Transverse colon (tissue), 4 donors: ENCODE results near the gene SGCA.

Experiments
- POLR2A ChIP-seq: fragments of 450-650 bp; IDR thresholded peaks from one replicate; pipeline ENCODE4 v1.6.1; 2016; ENCODE audit warnings: antibody characterized with exemption, mild to moderate bottlenecking, moderate library complexity
- POLR2AphosphoS5 ChIP-seq, 3 donors: sonication (generic); formaldehyde crosslinking; IDR thresholded peaks; one replicate each; pipeline ENCODE4 v1.6.1; 2016; ENCODE audit warnings: antibody characterized with exemption in 3 of 3
- TF ChIP-seq, protein P1 (sequence below), 5 experiments: fragments of 200-600 bp in 3 of 5; fragments of 450-650 bp in 2 of 5; sonication (generic) in 3 of 5; IDR thresholded peaks; 1 replicate in 2 of 5; 2 replicates in 3 of 5; pipeline ENCODE4 v1.5.1; 2016 to 2017; ENCODE audit warnings: antibody characterized with exemption in 5 of 5, inconsistent platforms in 3 of 5, mild to moderate bottlenecking in 2 of 5, moderate library complexity in 1 of 5

DNA sequence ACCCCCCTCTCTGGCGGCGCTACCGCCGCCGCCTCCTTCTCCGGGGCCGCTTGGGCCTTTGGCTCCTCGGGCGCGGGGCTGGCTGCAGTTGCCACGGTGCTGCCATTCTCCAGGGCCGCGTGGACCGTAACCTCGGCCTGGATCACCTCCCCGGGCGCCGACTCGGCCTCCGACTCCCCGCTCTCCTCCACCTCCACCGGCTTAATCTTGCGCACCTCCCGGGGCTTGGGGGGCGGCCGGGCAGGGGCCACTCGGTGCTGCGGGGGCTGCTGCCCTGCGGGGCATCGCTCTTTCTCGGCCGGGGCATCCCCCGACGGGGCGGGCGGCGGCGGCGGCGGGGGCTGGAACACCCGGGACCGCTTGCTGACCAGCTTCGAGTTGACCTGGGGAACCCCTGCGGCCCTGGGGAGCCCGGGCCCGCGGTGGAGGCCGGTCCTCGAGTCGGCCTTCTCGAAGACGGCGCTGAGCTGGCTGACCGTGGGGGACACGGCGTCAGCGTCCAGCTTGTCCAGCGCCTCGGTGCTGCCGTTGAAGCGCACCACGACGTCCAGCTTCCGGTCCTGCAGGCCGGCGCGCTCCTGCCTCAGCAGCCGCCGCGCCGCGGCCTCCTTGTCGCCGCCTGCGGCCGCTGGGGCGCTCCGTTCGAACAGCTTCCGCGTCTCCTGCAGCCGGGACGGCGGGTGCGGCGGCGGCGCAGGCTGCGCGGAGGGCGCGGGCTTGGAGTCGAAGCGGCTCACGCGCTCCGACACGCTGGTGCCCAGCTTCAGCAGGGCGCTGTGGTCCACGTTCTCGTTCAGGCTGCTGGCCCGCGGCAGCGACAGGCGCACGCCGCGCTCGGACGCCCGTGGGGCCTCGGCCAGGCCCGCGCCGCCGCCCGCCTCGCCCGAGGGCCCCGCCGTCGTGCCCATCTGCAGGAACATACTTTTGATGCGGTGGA, 16.1 kb upstream of the SGCA start:
- peak; percentile 13 for TF ChIP-seq POLR2A
- TF ChIP-seq, protein P1, sequence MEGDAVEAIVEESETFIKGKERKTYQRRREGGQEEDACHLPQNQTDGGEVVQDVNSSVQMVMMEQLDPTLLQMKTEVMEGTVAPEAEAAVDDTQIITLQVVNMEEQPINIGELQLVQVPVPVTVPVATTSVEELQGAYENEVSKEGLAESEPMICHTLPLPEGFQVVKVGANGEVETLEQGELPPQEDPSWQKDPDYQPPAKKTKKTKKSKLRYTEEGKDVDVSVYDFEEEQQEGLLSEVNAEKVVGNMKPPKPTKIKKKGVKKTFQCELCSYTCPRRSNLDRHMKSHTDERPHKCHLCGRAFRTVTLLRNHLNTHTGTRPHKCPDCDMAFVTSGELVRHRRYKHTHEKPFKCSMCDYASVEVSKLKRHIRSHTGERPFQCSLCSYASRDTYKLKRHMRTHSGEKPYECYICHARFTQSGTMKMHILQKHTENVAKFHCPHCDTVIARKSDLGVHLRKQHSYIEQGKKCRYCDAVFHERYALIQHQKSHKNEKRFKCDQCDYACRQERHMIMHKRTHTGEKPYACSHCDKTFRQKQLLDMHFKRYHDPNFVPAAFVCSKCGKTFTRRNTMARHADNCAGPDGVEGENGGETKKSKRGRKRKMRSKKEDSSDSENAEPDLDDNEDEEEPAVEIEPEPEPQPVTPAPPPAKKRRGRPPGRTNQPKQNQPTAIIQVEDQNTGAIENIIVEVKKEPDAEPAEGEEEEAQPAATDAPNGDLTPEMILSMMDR (IDR thresholded peaks at IDR 0.05): peak in 2 of 5 experiments; percentile 13 to 16
- TF ChIP-seq POLR2AphosphoS5 (IDR thresholded peaks at IDR 0.05): peak in 2 of 3 donors; percentile 32 to 34
